ENCODE results near the gene ARL6IP6.

DNA sequence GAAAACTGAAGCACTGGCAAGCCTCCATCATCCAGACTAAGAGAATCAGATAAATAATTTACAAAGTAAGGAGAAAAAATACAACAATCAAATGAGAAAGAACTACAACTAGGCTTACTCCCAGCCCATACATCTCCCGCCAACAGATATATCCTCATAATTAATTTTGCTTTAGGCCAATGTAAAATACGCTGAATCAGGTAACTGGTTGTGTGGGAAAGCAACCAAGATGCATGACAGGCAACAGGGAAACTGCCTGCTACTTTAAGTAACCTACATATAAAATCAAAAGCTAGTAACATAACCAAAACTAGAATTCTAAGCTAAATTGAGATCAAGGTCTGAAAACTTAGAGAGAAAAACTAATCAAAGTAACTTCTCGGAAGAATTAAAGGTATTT lies 22.7 kb upstream of the ARL6IP6 start:
- TF ChIP-seq, protein P1, sequence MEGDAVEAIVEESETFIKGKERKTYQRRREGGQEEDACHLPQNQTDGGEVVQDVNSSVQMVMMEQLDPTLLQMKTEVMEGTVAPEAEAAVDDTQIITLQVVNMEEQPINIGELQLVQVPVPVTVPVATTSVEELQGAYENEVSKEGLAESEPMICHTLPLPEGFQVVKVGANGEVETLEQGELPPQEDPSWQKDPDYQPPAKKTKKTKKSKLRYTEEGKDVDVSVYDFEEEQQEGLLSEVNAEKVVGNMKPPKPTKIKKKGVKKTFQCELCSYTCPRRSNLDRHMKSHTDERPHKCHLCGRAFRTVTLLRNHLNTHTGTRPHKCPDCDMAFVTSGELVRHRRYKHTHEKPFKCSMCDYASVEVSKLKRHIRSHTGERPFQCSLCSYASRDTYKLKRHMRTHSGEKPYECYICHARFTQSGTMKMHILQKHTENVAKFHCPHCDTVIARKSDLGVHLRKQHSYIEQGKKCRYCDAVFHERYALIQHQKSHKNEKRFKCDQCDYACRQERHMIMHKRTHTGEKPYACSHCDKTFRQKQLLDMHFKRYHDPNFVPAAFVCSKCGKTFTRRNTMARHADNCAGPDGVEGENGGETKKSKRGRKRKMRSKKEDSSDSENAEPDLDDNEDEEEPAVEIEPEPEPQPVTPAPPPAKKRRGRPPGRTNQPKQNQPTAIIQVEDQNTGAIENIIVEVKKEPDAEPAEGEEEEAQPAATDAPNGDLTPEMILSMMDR (IDR thresholded peaks at IDR 0.05), result no peak
- TF ChIP-seq POLR2A (IDR thresholded peaks at IDR 0.05), result no peak

All from heart left ventricle (tissue), 13 donors.